Effector memory CD4-positive, alpha-beta T cell (primary cell): Measurements from ENCODE around the gene RNU11.

Experiments
- DNase-seq, 3 donors: peaks; one replicate each; pipeline ENCODE4 v3.0.0-alpha.2; 2020
- H3K27ac ChIP-seq: 2 replicates; pipeline ENCODE4 v1.7.0; 2013; ENCODE audit warnings: mild to moderate bottlenecking, low read length, moderate library complexity; ENCODE audit not compliant: insufficient read depth, poor library complexity, severe bottlenecking
- H3K27me3 ChIP-seq: replicated peaks from 2 replicates; pipeline ENCODE4 v1.7.0; 2013; ENCODE audit warnings: mild to moderate bottlenecking, low read length; ENCODE audit not compliant: insufficient read depth, control insufficient read depth, poor library complexity, severe bottlenecking
- H3K36me3 ChIP-seq: 2 replicates; pipeline ENCODE4 v1.7.0; 2013; ENCODE audit warnings: mild to moderate bottlenecking, low read length, moderate library complexity; ENCODE audit not compliant: control insufficient read depth, insufficient read depth
- H3K4me1 ChIP-seq: 2 replicates; pipeline ENCODE4 v1.7.0; 2013; ENCODE audit warnings: low read length, mild to moderate bottlenecking; ENCODE audit not compliant: control insufficient read depth, insufficient read depth, poor library complexity, severe bottlenecking
- H3K4me3 ChIP-seq: 2 replicates; pipeline ENCODE4 v1.7.0; 2013; ENCODE audit warnings: low read length, low read depth, mild to moderate bottlenecking; ENCODE audit not compliant: insufficient read depth, poor library complexity, severe bottlenecking
- H3K9me3 ChIP-seq: 2 replicates; pipeline ENCODE4 v1.7.0; 2013; ENCODE audit warnings: mild to moderate bottlenecking, low read length, moderate library complexity; ENCODE audit not compliant: control insufficient read depth
- total RNA-seq, 3 donors: gene quantifications; one replicate each; lab custom pipeline; 2026; lab: John Stamatoyannopoulos, UW

The RNU11 gene
- total RNA-seq = 0.35 to 1.7 (median 0.39) reads per million in 3 donors

- H3K27me3 ChIP-seq = no peaks in the 10 kb centered on the region
- H3K9me3 ChIP-seq = no peaks in the 10 kb centered on the region
- peaks cover 14% of the 10 kb centered on the region for H3K4me1 ChIP-seq
- DNase-seq = peak; percentile 70 to 81 (median 79)
- H3K4me3 ChIP-seq = peak within 1 kb of the TSS; percentile 47
- H3K36me3 ChIP-seq = no peaks in the 10 kb centered on the region
- H3K27ac ChIP-seq = peak within 1 kb of the TSS; percentile 98
These were observed at the start of gene RNU11 for GRCh38 chr1:28648474-28649198. Gene RNU11, plus strand, starts transcription at chr1:28648600.

DNA sequence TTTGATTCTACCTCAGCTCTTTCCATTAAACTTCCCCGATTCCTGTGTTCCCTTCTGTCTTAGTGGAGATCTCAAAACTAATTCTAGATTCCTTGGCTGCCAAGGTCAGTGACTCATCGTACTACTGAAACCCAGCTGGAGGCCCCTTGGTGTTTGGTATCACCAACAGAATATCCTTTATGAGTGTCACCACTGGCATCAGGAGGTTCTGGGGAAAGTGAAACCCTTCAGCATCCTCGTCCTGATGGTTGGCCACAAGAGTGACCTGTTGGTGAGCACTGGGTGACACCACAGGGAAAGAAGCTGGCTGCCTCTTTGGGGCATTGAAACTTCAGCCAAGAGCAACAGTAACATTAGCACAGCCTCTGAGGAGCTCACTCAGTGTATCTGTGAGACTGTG lies 46.7 kb upstream of the RNU11 start:
- Histone ChIP-seq H3K36me3 (peaks cover 28% of the 10 kb centered on the region), H3K4me1 (no peaks in the 10 kb centered on the region), H3K27me3 (no peaks in the 10 kb centered on the region), H3K9me3 (no peaks in the 10 kb centered on the region), H3K27ac (no peak overlapping the region), H3K4me3 (no peak overlapping the region)
- no peak for DNase-seq

- Histone ChIP-seq H3K36me3 (peaks cover 31% of the 10 kb centered on the region), H3K9me3 (no peaks in the 10 kb centered on the region), H3K27ac (no peak overlapping the region), H3K27me3 (no peaks in the 10 kb centered on the region), H3K4me1 (no peaks in the 10 kb centered on the region), H3K4me3 (no peak overlapping the region)
- DNase-seq = no peak
These were observed 45.6 kb upstream of the RNU11 start for GRCh38 chr1:28602536-28603439.

DNA sequence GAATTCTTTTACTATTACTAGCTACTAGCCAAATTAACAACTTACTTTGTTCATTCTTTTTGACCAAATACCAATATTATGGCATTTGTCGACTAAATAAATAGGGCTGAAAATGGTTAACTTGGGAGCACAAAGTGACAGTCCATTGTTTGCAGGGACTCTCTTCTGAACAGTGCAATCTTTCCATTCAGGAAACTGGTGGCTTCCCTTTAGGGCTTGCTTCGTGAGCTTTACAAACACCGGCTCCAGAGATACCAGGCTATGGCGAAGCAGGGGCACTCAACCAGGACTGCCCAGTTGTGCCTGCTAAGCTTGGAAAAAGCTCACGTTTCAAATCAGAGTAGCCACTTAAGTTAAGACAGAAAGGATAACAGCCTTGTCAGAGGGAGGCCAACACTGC lies 44.0 kb upstream of the RNU11 start:
- DNase-seq = no peak
- H3K36me3 ChIP-seq = peaks cover 32% of the 10 kb centered on the region
- H3K27ac ChIP-seq = no peak overlapping the region
- H3K4me3 ChIP-seq = no peak overlapping the region
- no peaks in the 10 kb centered on the region for H3K4me1 ChIP-seq
- no peaks in the 10 kb centered on the region for H3K27me3 ChIP-seq
- no peaks in the 10 kb centered on the region for H3K9me3 ChIP-seq

GRCh38 chr1:28604962-28605361 lies 43.4 kb upstream of the RNU11 start:
- no peak for DNase-seq
- H3K36me3 ChIP-seq = peaks cover 32% of the 10 kb centered on the region
- no peak overlapping the region for H3K27ac ChIP-seq
- no peak overlapping the region for H3K4me3 ChIP-seq
- H3K27me3 ChIP-seq = no peaks in the 10 kb centered on the region
- H3K9me3 ChIP-seq = no peaks in the 10 kb centered on the region
- no peaks in the 10 kb centered on the region for H3K4me1 ChIP-seq

GRCh38 chr1:28606771-28607170 lies 41.6 kb upstream of the RNU11 start:
- Histone ChIP-seq H3K27ac (no peak overlapping the region), H3K9me3 (no peaks in the 10 kb centered on the region), H3K36me3 (peaks cover 42% of the 10 kb centered on the region), H3K4me3 (no peak overlapping the region), H3K27me3 (no peaks in the 10 kb centered on the region), H3K4me1 (no peaks in the 10 kb centered on the region)
- DNase-seq = no peak

DNA sequence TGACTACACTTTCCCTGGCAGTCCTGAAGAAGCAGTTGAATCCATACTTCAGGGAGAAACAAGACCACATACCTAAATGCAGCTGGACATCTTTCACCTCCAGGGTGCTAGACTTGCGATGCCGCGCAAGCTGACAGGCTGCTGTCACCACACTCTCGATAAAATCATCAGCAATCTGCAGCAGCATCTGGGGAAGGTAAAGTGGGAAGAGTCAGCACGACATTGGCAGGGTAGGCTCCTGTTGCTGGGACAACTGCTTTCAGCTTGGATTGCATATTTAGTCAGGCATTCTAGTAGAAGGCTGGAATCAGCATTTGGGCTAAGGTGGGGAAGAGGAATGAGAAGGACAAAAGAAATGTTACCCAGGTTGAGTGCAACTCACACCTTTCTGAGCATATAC lies 35.2 kb upstream of the RNU11 start:
- Histone ChIP-seq H3K4me3 (no peak overlapping the region), H3K9me3 (no peaks in the 10 kb centered on the region), H3K27ac (no peak overlapping the region), H3K36me3 (peaks cover 41% of the 10 kb centered on the region), H3K4me1 (no peaks in the 10 kb centered on the region), H3K27me3 (no peaks in the 10 kb centered on the region)
- no peak for DNase-seq

GRCh38 chr1:28631713-28632112 lies 16.7 kb upstream of the RNU11 start:
- H3K36me3 ChIP-seq = no peaks in the 10 kb centered on the region
- no peak overlapping the region for H3K27ac ChIP-seq
- no peaks in the 10 kb centered on the region for H3K9me3 ChIP-seq
- H3K4me3 ChIP-seq = no peak overlapping the region
- no peaks in the 10 kb centered on the region for H3K27me3 ChIP-seq
- no peak for DNase-seq
- H3K4me1 ChIP-seq = no peaks in the 10 kb centered on the region

GRCh38 chr1:28632560-28632959 lies 15.8 kb upstream of the RNU11 start:
- Histone ChIP-seq H3K4me3 (no peak overlapping the region), H3K27me3 (no peaks in the 10 kb centered on the region), H3K27ac (no peak overlapping the region), H3K4me1 (no peaks in the 10 kb centered on the region), H3K9me3 (no peaks in the 10 kb centered on the region), H3K36me3 (no peaks in the 10 kb centered on the region)
- no peak for DNase-seq

- peak in 1 of 3 donors; percentile 3 for DNase-seq
- Histone ChIP-seq H3K9me3 (no peaks in the 10 kb centered on the region), H3K4me1 (peaks cover 15% of the 10 kb centered on the region), H3K27ac (no peak overlapping the region), H3K4me3 (no peak overlapping the region), H3K27me3 (no peaks in the 10 kb centered on the region), H3K36me3 (no peaks in the 10 kb centered on the region)
These were observed 7.6 kb upstream of the RNU11 start for GRCh38 chr1:28640766-28641165.
